PC-9 (cell line): ENCODE measurements around the gene TBL1Y.

ENCODE experiments used
- EZH2 ChIP-seq: fragments of 200-600 bp; sonication (generic); IDR thresholded peaks from 2 replicates; pipeline ENCODE4 v1.8.0; 2017; ENCODE audit warnings: antibody characterized with exemption, low read depth
- TF ChIP-seq, protein P1 (sequence below): fragments of 200-600 bp; sonication (generic); conservative IDR thresholded peaks from 2 replicates; pipeline ENCODE4 v1.6.1; 2017; ENCODE audit warnings: mixed run types, antibody characterized with exemption, mild to moderate bottlenecking, moderate library complexity

GRCh38 chrY:6964732-6965131, 54.2 kb downstream of the TBL1Y start:
- TF ChIP-seq, protein P1, sequence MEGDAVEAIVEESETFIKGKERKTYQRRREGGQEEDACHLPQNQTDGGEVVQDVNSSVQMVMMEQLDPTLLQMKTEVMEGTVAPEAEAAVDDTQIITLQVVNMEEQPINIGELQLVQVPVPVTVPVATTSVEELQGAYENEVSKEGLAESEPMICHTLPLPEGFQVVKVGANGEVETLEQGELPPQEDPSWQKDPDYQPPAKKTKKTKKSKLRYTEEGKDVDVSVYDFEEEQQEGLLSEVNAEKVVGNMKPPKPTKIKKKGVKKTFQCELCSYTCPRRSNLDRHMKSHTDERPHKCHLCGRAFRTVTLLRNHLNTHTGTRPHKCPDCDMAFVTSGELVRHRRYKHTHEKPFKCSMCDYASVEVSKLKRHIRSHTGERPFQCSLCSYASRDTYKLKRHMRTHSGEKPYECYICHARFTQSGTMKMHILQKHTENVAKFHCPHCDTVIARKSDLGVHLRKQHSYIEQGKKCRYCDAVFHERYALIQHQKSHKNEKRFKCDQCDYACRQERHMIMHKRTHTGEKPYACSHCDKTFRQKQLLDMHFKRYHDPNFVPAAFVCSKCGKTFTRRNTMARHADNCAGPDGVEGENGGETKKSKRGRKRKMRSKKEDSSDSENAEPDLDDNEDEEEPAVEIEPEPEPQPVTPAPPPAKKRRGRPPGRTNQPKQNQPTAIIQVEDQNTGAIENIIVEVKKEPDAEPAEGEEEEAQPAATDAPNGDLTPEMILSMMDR: no peak
- TF ChIP-seq EZH2: no peak
